OCI-M2 (cell line): ENCODE results near the gene MYO1B.

Experiments used
- DNase-seq: peaks from one replicate; lab custom pipeline; 2025; ENCODE audit not compliant: unreplicated experiment; lab: John Stamatoyannopoulos, UW

MYO1B gene

DNA sequence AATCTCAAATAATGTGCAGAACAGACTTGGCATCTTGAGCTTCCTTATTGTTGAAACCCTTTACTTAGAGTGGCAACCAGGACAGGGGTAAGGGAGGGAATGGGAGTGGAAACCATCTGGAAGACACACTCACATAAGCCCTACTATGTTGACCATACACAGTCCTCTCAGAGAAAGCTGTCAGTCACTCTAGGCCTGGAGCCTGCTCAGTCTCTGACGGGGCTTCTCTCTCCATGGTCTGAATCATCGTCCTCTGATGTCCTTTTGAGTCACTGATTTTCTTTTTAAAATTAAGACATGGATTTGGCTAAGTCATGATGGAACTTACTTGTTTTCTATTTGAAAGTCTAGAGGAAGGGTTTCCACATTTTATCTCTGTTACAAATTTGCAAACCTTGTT is 74.0 kb downstream of the MYO1B start:
- DNase-seq = no peak

DNA sequence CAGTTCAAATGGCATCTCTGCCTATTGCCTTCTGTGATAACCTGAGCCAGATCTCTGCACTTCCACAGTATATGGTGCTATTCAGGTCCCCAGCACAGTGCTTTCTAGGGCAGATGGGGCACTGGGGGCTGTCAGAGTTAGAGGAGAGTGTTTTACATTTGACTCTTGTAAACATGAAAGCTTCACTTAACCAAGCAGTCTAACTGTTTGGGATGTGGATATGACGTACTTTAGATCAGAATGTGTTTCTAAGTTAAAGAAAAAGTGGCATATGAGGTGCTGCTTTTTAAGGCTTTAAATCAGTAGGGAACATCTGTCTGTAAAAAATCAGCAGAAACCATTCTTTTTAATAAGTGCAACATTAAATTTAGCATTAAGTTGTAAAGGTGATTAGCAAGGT is 75.7 kb downstream of the MYO1B start:
- DNase-seq = no peak

DNA sequence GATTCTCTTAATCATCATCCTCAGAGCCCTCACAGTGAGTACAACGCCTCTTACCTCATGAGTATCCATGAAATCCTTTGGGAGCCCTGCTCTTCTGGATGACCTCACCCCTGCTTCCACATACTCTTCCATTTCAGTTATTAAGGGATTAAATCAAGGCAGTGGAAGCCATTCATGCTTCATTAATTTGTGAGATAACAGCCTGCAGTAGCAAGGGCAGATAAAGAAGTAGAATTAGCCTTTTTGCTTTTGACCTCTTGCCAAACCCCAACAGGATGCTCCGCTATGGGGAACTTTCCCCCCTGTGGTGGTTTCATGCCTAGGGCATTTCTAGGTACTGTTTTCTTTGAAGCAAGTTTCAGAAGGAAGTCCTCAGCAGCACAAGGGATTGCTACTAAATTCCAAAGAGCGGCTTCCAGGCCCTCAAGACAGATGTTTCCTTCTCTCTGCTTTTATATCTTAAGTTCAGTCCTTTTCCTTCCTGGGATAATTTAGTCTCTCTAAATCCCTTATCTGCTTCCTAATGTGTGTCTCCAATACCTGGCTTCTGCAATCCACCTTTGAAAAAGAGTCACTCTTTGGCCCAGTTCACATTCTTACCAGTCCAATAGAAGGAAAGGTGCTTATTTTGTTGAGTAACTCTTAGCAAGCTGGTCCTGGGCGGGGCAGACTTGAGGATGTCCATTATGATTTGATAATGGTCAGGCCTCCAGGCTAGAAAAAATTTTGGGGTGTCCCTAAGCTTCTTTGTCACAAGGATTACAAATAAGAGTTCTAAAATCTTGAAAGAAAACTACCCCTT is 76.9 kb downstream of the MYO1B start:
- no peak for DNase-seq

DNA sequence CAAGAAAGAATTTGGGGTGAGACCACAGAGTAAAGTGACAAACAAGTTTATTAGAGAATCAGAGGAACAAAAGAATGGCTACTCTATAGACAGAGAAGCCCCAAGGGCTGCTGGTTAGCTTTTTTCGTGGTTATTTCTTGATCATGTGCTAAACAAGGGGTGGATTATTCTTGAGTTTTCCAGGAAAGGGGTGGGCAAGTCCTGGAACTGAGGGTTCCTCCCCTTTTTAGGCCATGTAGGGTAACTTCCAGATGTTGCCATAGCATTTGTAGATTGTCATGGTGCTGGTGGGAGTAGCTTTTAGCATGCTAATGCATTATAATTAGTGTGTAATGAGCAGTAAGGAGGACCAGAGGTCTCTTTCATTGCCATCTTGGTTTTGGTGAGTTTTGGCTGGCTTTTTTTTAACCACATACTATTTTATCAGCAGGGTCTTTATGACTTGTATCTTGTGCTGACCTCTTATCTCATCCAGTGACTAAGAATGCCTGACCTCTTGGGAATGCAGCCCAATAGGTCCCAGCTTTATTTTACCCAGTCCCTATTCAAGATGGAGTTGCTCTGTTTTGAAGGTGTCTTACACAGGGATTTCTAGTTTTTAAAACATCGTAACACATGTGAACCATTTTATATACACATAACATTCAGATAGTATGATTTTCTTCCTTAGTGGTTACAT is 77.8 kb downstream of the MYO1B start:
- DNase-seq = no peak

DNA sequence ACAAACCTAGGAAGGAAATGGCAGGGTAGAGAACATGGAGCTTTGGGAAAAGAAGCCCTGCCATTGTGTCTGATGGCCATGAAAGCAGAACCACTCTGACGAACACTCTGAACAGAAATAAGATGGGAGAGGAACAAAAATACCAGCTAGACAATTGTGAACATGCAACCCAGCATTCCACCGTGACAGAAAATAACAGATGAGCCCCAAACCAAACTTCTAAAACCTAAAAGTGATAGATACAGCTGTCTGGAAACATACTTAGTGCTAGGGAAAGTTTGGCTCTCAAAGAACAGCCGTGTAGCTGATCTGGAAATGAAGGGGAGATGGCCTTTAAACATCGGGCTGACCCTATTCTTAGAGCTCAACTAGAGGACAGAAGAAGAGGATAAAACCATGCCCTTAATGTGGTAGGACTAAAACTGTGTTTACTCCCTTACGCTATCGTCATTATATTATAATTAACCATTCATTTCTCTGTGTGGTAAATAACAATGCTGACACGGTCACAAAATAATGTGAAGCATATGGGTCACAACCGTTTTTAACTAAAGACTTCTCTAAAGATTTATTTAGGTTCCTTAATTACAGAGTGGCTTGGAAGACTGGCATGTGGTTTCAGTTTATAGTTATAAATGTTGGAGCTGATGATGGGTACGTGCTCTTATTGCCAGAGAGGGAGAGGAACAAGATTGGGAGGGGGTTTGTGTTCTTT is 80.6 kb downstream of the MYO1B start:
- no peak for DNase-seq

DNA sequence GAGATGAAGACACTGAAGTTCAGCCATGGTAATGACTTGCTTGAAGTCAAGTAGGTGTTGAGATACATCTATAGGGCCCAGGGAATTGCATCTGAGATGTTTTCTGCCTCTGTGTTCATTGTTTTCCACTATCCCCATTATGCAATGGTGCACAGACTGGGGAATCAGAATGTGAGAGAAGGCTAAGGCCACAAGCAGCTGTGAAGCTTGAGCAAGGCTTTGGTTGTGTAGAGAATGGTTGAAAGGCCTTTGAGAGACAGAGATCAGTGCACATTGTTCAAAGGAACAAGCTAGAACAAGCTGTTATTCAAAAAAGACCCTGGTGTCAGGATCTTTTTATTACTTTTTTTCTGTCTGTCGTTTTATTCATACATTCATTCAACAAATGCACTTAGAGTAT is 82.3 kb downstream of the MYO1B start:
- DNase-seq = no peak

DNA sequence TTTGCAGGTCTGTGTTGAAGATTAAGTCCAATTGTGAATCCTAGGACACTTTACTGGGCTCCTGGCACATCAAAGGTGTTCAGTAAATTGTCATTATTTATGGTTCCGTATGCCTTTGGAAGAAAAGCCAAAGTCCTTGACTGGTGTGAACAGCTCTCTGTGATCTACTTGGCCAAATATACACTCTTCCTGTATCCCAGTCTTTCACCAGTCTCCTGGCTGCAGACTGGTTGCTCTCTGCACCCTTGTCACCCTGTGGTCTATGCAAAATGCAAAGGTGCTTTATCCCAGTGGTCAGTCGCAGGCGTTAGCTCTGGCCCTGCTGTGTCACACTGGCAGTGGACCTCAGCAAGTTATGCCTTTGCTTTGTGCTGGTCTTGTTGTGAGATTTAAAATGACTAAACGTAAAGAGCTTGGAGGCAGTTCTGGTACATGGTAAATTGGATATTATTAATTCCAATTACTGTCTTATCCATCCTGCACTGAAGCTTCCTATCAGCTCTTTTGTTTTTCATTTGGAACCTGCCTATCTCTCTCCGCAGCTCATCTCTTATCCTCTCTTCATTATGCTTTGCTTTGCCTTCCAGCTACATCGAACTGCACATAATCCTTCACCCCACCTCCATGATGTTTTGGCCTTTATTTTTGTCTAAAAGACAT is 83.1 kb downstream of the MYO1B start:
- DNase-seq = no peak

DNA sequence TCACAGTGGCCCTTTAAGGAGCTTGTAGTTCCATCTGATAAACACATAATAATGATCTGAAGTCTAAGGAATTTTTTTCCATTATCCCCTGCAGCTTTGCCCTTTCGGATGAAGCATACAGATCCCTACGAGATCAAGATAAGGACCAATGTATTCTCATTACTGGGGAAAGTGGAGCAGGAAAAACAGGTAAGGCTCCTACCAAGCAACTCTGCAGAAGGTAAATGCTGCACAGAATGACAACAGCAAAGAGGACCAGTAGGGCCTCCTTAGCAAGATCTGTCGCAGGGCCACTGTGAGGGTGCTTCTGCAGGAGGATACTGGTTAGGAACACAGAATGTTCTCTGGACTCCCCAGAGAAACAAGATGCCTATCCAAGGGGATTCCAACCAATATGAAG is 84.6 kb downstream of the MYO1B start:
- no peak for DNase-seq

DNA sequence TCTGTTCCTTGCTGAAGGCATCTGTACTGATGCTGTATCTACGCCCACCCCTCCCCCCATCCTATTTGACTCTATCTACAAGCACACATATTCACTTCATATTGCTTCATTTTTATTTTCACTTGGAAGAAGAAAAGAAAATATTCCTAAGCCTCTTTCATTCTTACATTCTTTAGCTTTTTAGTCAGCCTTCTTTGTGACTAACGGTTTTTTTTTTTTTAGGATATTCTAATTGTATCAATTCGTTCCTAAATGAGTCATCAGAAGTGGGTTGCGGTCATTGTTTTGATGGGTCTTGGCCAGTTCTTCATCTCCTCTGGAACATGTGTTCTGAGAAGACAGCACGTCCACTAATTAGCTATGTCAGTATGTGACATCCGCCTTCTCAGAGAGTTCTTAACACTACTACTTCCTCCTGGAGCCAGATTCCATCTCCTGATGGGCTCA is 88.7 kb downstream of the MYO1B start:
- no peak for DNase-seq

DNA sequence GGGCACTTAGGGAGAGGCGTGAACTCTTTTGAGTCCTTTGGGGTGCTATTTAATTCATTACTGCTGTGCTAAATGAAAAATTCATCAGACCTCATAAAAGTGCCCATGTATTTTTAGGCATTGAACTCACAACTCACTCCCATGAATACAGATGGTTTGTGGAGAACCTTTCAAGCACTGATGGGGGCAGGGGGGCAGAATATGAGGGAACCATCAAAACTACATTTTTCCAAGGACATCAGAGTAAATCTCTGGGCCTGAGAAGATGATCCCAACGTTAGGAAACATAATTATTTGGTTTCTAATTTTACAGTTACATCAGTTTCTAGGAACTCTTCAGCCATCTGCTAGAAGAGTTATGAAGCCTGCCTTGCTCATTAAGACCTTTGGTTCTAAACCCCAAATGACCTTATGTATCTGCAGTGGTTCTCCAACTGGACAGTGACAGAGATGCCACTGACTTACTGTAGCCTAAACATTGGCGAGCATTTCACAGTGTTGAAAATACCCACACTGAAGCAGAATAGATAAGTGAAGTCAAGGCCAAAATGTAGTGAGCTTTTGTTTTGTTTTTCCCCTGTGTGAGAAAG is 90.8 kb downstream of the MYO1B start:
- DNase-seq = no peak

DNA sequence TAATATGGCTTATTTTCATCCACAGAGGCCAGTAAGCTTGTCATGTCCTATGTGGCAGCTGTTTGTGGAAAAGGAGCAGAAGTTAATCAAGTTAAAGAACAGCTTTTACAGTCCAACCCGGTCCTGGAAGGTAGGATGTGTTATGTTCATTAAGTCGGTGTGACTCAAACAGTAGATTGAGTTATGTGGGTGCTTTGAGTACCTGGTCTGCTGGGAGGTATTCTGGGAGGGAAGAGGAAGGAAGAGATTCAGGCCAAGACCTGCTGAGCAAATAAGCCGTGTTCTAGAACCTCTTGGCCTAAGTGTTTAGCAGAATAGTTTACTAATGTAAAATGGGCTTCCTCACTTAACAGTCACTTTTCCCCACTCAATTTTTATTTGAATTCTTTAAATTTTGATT is 96.2 kb downstream of the MYO1B start:
- no peak for DNase-seq

DNA sequence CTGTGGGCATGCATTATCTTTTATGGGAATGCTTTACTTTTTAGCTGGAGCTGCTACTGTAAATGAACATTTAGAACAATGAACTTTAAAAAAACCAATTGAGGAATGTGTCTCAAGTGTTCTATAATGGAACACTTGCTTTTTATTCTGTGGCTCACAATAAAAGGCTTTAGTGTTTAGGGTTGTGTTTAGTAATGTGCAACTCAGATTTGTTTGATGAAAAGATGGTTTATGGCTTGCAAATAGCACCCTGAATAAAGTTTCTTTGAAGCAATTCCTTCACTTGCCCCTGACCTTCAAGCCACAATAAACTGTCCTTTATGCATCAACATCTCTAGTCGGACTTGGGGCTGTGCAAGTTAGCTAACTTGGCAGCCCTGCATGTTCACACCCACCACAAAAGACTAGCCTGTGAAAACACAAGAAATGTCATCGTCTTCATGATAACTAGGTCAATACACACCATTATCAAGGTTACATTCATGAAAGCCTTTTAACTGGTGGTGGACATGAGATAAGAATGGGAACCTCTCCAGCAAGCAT is 98.7 kb downstream of the MYO1B start:
- DNase-seq = no peak

DNA sequence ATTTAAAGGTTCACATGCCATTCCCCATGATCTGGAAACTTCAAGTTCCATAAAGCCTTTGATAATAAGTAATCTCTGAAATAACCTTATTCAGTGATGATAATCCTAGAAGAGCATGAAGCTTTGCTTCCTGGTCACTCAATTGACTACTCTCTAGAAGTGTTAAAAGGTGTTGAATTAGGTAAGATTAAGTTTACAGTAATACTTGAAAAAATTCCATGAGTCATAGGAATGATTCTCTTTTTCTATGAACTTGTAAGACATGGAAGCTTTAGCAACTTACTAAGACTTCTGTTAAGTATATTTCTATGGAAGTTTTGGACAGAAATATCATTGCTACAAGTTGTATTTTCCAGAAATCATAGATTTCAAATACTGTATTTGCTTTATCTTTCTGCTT is 100.6 kb downstream of the MYO1B start:
- no peak for DNase-seq

DNA sequence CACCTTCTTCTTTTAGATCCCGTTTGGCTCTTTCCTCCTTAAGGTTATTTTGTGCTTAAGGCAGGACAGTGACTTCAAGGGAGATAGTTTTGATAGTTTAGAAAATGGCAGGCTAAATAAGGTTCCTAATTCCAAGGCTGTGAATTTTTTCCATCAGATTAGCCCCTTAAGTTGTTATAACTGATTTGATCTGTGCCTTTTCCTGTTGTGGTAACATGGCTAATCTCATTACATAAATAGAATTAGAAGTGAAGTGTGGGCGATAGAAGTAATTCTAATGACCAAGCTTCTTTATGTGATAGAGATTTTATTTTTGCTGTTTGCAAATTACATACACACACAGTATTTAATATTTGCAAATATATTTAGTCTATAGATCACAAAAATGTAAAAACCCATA is 102.0 kb downstream of the MYO1B start:
- DNase-seq = no peak

DNA sequence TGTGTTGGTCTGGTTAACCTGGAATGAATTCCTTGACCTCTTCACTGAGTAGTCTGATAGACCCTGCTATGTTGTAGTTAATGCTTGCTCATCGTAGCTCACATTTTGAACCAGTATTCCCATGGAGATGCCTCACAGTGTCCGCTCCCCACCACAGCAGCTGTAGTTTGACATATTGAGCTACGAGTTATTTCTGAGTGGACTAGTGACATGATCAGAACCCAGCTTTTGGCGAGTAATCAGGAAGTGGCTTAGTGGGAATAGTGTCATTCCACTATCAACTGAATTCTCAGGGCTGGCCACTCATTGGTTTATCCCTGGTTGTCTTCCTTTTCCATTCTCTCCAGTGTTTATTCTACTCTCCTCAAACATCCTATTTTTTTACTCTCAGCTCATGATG is 102.7 kb downstream of the MYO1B start:
- DNase-seq = no peak

DNA sequence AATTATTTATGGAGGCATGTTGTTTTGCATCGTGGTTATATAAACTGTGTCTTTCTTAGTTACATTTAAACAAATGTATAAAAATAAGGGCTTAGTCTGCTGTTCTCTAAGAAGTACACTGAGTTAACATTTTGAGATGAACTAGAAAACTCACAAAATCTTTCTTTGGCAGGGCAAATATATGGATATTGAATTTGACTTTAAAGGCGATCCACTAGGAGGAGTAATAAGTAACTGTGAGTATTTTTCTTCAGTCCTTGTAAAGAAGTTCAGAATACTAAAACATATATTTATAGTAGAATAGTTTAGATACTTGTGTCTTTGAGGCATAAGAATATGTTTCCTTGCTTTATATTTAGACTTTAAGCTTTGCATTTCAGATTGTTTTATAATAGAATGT is 104.8 kb downstream of the MYO1B start:
- DNase-seq = no peak

DNA sequence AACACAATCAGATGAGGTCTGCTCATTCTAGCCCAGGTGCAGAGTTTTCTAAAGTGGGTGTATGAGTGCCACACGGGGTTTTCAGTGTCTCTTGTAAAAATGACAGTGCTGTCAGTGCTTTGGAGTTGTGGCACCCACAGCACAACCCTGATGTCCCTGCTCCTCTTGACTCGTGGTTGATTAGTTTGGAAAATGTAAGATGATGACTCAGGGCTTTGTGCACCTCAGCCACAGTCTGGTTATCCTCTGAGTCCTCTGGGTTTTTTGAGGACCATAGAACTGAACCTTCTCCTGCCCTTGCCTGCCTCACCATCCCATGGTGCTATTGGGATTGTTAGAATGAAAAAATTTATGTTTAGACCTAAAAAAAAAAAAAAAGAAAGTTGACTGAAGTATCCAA is 105.6 kb downstream of the MYO1B start:
- DNase-seq = no peak

DNA sequence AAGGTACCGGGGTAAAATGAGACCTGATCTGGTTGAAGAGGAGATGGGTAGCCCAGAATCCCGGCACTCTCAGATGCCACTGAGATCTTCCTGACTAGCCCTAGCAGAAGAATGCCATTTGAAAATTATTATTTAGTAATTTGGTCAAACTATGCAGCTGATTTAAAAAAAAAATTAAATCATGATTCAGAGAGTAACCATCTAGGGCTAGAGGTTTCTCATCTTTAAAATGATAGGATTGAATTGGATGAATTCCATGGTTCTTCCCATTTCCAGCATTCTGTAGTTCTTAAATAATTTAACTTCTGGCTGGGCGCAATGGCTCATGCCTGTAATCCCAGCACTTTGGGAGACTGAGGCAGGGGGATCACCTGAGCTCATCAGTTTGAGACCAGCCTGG is 106.1 kb downstream of the MYO1B start:
- no peak for DNase-seq

DNA sequence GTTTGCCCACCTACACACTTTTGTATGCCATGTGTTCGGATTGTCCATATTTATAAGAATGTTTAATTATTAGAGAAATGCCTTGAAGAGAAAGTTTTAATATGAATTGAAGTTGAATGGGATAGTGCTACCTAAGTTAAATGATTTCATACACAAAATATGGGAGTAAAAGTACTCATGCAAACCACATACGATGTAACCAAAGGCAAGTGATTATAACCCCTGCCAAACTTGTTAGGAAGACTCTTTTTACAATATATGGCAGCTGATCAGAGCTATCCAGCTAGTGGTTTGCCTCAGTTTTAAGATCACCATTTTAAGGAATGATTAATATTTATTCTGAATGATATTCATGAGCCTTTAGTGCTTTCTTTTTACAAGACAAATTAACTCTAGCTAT is 106.7 kb downstream of the MYO1B start:
- DNase-seq = no peak

DNA sequence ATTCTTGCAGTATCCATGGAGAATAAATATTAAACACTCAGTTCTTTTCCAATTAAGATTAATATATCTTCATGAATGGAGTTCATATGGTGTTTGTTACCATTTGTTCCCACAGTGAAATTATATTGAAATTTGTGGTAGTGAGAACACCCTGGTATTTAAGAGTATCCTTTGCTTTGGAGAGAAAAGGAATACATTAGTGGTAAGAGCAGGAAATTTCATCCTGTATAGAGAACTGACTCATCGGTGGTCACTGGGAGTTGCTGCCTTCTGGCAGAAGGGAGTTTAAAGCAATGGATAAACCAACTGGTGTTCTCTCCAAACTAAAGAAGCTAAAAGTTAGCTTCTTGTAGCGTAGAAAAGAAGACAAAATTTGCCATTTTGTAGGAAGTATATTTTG is 107.3 kb downstream of the MYO1B start:
- no peak for DNase-seq

DNA sequence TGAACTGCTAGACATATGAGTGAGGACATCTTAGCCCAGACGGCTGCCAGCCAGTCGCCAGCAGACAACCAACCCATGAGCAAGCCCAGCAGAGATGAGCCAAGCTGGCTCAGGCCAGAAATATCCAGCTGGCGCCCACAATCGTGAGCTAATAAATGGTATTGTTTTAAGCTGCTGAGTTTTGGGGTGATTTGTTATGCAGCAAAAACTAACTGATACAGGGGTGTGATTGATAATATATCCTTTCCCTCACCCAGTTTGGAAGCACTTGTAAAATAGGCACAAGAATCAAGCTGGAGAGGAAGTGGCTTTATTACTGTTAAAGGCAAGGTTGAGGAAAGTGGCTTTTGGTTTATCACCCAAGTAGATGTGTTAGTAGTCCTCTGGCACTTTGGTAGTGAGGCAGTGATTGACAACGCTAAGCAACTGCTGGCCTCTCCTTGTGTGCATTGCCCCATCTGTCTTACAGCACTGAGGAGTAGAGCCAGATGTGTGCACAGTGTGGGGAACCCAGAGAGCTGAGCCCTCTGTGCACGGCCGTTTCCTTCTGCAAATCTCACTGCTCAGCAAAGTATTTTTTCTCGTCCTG is 110.1 kb downstream of the MYO1B start:
- no peak for DNase-seq
